Measurements from ENCODE around the gene SIX4. TPM values are rescaled to one million over a fixed set of nuclear protein-coding genes. Genes with fewer than 3 reads are reported as not detected.

Gene SIX4
- total RNA-seq, 5 donors from 2014 or later (not counting 1 experiment from before 2014, with no cell fraction given): 0.12 to 0.22 (median 0.13) TPM; not detected in 2

DNA sequence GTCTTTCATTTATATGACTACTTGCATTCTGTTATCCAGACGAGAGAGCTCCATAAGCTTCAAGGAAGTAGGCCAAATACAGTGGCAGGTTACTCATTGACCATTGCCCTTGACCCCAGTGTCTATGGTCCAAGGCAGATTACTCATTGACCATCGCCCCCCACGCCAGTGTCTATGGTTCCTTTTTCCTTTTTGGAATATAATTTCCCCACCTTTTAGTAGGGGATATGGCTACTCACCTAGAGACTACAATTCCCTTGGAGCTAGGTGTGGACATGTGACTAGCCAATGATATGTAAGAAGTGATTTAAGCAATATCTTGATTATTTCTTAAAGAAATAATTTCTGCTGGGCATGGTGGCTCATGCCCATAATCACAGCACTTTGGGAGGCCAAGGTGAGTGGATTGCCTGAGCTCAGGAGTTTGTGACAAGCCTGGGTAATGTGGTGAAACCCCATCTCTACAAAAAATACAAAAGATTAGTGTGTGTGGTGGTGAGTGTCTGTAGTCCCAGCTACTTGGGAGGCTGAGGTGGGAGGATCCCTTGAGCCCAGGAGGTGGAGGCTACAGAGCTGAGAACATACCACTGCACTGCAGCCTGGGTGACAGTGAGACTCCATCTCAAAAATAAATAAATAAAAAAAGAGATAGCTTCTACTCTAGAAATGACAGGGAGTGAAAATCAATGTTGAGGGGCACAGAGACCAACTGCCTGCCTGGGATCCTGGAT lies 32.6 kb downstream of the SIX4 start:
- no peak overlapping the region for H3K27ac ChIP-seq (ENCODE audit: low read length)
- CTCF ChIA-PET: interaction anchor here in 1 of 2 donors (0.6 kb wide), 1 partner anchor 10 kb away, joined by 28 read pairs; no protein-coding TSS in a partner anchor
- H3K27me3 Mint-ChIP-seq: peaks cover 9 to 11% of the 10 kb centered on the region in 2 donors

DNA sequence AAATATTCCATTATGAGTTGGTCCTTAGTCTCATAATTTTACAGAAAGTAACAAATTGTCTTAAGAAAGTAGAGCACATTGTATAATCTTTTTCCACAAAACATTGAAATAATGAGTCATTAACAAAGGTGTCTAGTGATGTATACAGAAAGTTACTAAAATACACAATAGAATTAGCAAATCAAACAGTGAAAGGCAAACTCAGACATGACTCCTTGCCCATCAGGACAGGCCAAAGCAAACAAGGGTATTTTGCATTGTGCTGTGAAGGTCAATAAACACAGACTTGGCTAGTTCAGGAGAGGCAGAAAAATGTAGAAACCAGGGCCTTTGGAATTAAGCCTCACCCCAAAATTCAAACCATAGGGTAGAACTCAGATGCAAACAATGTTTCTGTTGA lies 37.3 kb downstream of the SIX4 start:
- DNase-seq (no peak), ATAC-seq (replicated peaks in 1 of 4) (no peak)
- no peaks in the 10 kb centered on the region for H3K36me3 Mint-ChIP-seq
- POLR2A ChIA-PET: no interaction called here
- H3K27me3 ChIP-seq (replicated peaks in 1 of 2; ENCODE audit: control insufficient read depth in 2 of 2, extremely low read depth in 1 of 2, insufficient read depth in 2 of 2, low read length in 1 of 2): peaks cover 0 to 6% of the 10 kb centered on the region in 2 experiments
- no peaks in the 10 kb centered on the region for H3K9me3 Mint-ChIP-seq
- H3K9me3 ChIP-seq: no peaks in the 10 kb centered on the region
- peaks cover 9 to 12% of the 10 kb centered on the region in 2 donors for H3K27me3 Mint-ChIP-seq
- H3K4me1 Mint-ChIP-seq: no peaks in the 10 kb centered on the region
- no peaks in the 10 kb centered on the region for H3K36me3 ChIP-seq (ENCODE audit: control insufficient read depth in 2 of 2, extremely low read depth in 1 of 2, insufficient read depth in 1 of 2, low read length in 1 of 2)
- no peak overlapping the region for H3K27ac ChIP-seq (ENCODE audit: low read length)
- CTCF ChIA-PET: interaction anchor here in 1 of 2 donors (0.6 kb wide), 1 partner anchor 27 kb away, joined by 3 read pairs; no protein-coding TSS in a partner anchor
- no peaks in the 10 kb centered on the region for H3K4me1 ChIP-seq (ENCODE audit: control insufficient read depth in 1 of 2, extremely low read depth in 1 of 2, insufficient read depth in 2 of 2, low read length in 2 of 2)
- H3K27ac Mint-ChIP-seq: no peak overlapping the region
- H3K4me3 Mint-ChIP-seq: no peak overlapping the region
- H3K4me3 ChIP-seq (ENCODE audit: control insufficient read depth in 1 of 2, extremely low read depth in 1 of 2, low read length in 1 of 2): no peak overlapping the region

More for the DNA sequence above, 32.6 kb downstream of the SIX4 start:
- Mint-ChIP-seq H3K36me3 (no peaks in the 10 kb centered on the region), H3K9me3 (no peaks in the 10 kb centered on the region), H3K27ac (no peak overlapping the region), H3K4me1 (no peaks in the 10 kb centered on the region), H3K4me3 (no peak overlapping the region)
- Histone ChIP-seq H3K36me3 (ENCODE audit: control insufficient read depth in 2 of 2, extremely low read depth in 1 of 2, insufficient read depth in 1 of 2, low read length in 1 of 2) (no peaks in the 10 kb centered on the region), H3K27me3 (replicated peaks in 1 of 2; ENCODE audit: control insufficient read depth in 2 of 2, extremely low read depth in 1 of 2, insufficient read depth in 2 of 2, low read length in 1 of 2) (peaks cover 0 to 2% of the 10 kb centered on the region in 2 experiments), H3K9me3 (no peaks in the 10 kb centered on the region), H3K4me3 (ENCODE audit: control insufficient read depth in 1 of 2, extremely low read depth in 1 of 2, low read length in 1 of 2) (no peak overlapping the region), H3K4me1 (ENCODE audit: control insufficient read depth in 1 of 2, extremely low read depth in 1 of 2, insufficient read depth in 2 of 2, low read length in 2 of 2) (no peaks in the 10 kb centered on the region)
- ATAC-seq (replicated peaks in 1 of 4) (no peak), DNase-seq (no peak)
- WGBS (ENCODE audit: insufficient coverage): 40% methylated on average over 1 of the region's 3 CpGs
- POLR2A ChIA-PET: no interaction called here

DNA sequence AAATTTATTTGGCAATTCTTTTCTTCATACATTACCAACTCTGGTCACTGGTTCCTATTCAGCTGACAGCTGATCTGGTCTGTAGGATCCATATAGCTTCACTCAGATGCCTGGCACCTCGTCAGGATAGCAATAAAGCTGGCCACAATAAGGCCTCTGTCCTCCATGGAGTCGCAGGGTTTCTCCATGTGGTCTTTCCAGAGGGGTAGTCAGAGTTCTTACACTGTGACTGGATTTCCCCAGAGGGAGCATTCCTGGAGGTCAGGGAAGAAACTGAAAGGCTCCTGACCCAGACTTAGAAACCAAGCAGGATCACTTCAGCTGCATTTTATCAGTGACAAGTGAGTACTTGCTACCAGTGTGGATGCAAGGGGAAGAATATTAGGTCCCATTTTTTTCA lies 39.9 kb downstream of the SIX4 start:
- Mint-ChIP-seq H3K4me3 (no peak overlapping the region), H3K36me3 (no peaks in the 10 kb centered on the region), H3K27me3 (peaks cover 7 to 14% of the 10 kb centered on the region in 2 donors), H3K4me1 (no peaks in the 10 kb centered on the region), H3K9me3 (no peaks in the 10 kb centered on the region), H3K27ac (no peak overlapping the region)
- H3K4me1 ChIP-seq (ENCODE audit: control insufficient read depth in 1 of 2, extremely low read depth in 1 of 2, insufficient read depth in 2 of 2, low read length in 2 of 2): no peaks in the 10 kb centered on the region
- no peaks in the 10 kb centered on the region for H3K9me3 ChIP-seq
- WGBS (ENCODE audit: insufficient coverage): 61% methylated on average over 2 of the region's 2 CpGs
- CTCF ChIA-PET: no interaction called here
- no peak overlapping the region for H3K27ac ChIP-seq (ENCODE audit: low read length)
- ATAC-seq (replicated peaks in 1 of 4) (no peak), DNase-seq (no peak)
- POLR2A ChIA-PET: no interaction called here
- no peak overlapping the region for H3K4me3 ChIP-seq (ENCODE audit: control insufficient read depth in 1 of 2, extremely low read depth in 1 of 2, low read length in 1 of 2)
- H3K27me3 ChIP-seq (replicated peaks in 1 of 2; ENCODE audit: control insufficient read depth in 2 of 2, extremely low read depth in 1 of 2, insufficient read depth in 2 of 2, low read length in 1 of 2): peaks cover 0 to 6% of the 10 kb centered on the region in 2 experiments
- no peaks in the 10 kb centered on the region for H3K36me3 ChIP-seq (ENCODE audit: control insufficient read depth in 2 of 2, extremely low read depth in 1 of 2, insufficient read depth in 1 of 2, low read length in 1 of 2)

DNA sequence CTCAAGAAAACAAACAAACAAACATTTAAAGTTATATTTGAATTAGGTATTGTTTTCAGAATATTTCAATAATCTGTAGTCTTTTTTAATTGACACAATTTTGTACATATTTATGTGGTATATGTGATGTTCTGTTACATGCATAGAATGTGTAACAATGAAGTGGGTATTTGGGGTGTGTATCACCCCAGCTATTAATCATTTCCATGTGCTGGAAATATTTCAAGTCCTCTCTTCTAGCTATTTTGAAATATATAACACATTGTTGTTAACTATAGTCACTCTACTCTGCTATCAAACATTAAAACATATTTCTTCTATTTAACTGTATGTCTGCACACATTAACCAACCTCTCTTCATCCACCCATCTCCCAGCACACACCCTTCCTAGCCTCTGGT lies 42.9 kb downstream of the SIX4 start:
- H3K4me1 Mint-ChIP-seq: no peaks in the 10 kb centered on the region
- ChIA-PET CTCF (no interaction called here), POLR2A (no interaction called here)
- no peaks in the 10 kb centered on the region for H3K4me1 ChIP-seq (ENCODE audit: control insufficient read depth in 1 of 2, extremely low read depth in 1 of 2, insufficient read depth in 2 of 2, low read length in 2 of 2)
- no peak overlapping the region for H3K27ac Mint-ChIP-seq
- H3K36me3 ChIP-seq (ENCODE audit: control insufficient read depth in 2 of 2, extremely low read depth in 1 of 2, insufficient read depth in 1 of 2, low read length in 1 of 2): no peaks in the 10 kb centered on the region
- DNase-seq: no peak
- no peak for ATAC-seq (replicated peaks in 1 of 4)
- no peak overlapping the region for H3K4me3 Mint-ChIP-seq
- no peaks in the 10 kb centered on the region for H3K9me3 Mint-ChIP-seq
- H3K4me3 ChIP-seq (ENCODE audit: control insufficient read depth in 1 of 2, extremely low read depth in 1 of 2, low read length in 1 of 2): no peak overlapping the region
- no peaks in the 10 kb centered on the region for H3K36me3 Mint-ChIP-seq
- H3K27me3 ChIP-seq (replicated peaks in 1 of 2; ENCODE audit: control insufficient read depth in 2 of 2, extremely low read depth in 1 of 2, insufficient read depth in 2 of 2, low read length in 1 of 2): peaks cover 0 to 8% of the 10 kb centered on the region in 2 experiments
- no peaks in the 10 kb centered on the region for H3K9me3 ChIP-seq
- H3K27ac ChIP-seq (ENCODE audit: low read length): no peak overlapping the region
- peaks cover 11 to 14% of the 10 kb centered on the region in 2 donors for H3K27me3 Mint-ChIP-seq

DNA sequence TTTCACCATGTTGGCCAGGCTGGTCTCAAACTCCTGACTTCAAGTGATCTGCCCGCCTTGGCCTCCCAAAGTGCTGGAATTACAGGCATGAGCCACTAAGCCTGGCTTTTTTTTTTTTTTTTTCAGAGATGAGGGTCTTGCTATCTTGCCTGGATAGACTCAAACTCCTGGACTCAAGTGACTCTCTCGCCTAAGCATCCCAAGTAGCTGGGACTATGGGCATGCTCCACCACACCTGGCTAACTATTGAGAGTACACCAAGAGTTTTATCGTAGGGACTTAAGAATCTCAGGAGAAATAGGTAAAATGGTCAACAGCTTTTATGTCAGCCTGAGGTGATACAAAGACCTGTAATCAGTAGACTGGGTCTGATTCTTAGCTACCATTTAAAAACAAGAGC lies 43.6 kb downstream of the SIX4 start:
- Histone ChIP-seq H3K27ac (ENCODE audit: low read length) (no peak overlapping the region), H3K36me3 (ENCODE audit: control insufficient read depth in 2 of 2, extremely low read depth in 1 of 2, insufficient read depth in 1 of 2, low read length in 1 of 2) (no peaks in the 10 kb centered on the region), H3K27me3 (replicated peaks in 1 of 2; ENCODE audit: control insufficient read depth in 2 of 2, extremely low read depth in 1 of 2, insufficient read depth in 2 of 2, low read length in 1 of 2) (peaks cover 0 to 8% of the 10 kb centered on the region in 2 experiments), H3K4me1 (ENCODE audit: control insufficient read depth in 1 of 2, extremely low read depth in 1 of 2, insufficient read depth in 2 of 2, low read length in 2 of 2) (no peaks in the 10 kb centered on the region), H3K9me3 (no peaks in the 10 kb centered on the region), H3K4me3 (ENCODE audit: control insufficient read depth in 1 of 2, extremely low read depth in 1 of 2, low read length in 1 of 2) (no peak overlapping the region)
- H3K9me3 Mint-ChIP-seq: no peaks in the 10 kb centered on the region
- H3K36me3 Mint-ChIP-seq: no peaks in the 10 kb centered on the region
- H3K27ac Mint-ChIP-seq: no peak overlapping the region
- ChIA-PET CTCF (no interaction called here), POLR2A (no interaction called here)
- no peak overlapping the region for H3K4me3 Mint-ChIP-seq
- H3K27me3 Mint-ChIP-seq: peaks cover 17 to 18% of the 10 kb centered on the region in 2 donors
- no peak for ATAC-seq (replicated peaks in 1 of 4)
- DNase-seq: no peak
- WGBS (ENCODE audit: insufficient coverage): 100% methylated on average over 1 of the region's 3 CpGs
- H3K4me1 Mint-ChIP-seq: no peaks in the 10 kb centered on the region

DNA sequence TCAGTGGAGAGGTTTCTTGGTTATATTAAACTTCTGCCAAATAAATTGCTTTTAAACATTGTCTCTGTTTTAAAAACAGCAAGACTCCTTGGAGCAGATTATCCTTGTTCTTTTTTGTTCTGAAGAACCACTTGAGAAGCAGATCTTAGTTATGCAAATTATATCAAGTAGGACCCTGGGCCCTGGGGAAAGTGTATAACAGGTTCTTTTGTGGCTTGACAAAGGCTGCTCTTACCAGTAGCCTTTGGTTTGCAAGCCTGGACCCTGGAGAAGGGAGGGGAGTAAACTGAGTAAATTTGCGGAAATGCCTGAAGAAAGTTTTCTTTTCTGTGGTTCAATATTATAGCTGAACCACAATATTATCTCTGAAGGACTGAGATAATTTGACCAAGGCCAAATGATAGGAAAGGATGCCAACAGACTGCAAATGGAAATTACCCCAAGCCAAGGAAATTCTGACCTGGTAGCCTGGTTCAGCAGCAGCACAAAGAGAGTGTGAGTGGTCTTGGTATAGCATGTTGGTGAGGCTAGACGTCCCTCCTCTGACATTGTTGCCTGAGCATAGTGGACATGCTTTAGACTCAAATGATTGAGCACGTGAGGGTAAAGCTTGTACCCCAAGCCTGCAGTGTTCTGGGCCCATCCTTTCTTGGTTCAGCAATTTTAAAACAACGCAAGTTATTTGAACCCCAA lies 44.4 kb downstream of the SIX4 start:
- no peaks in the 10 kb centered on the region for H3K4me1 Mint-ChIP-seq

More for the DNA sequence above, 44.4 kb downstream of the SIX4 start:
- Mint-ChIP-seq H3K27ac (no peak overlapping the region), H3K9me3 (no peaks in the 10 kb centered on the region), H3K27me3 (peaks cover 17 to 18% of the 10 kb centered on the region in 2 donors), H3K36me3 (no peaks in the 10 kb centered on the region), H3K4me3 (no peak overlapping the region)
- Histone ChIP-seq H3K4me1 (ENCODE audit: control insufficient read depth in 1 of 2, extremely low read depth in 1 of 2, insufficient read depth in 2 of 2, low read length in 2 of 2) (no peaks in the 10 kb centered on the region), H3K27me3 (replicated peaks in 1 of 2; ENCODE audit: control insufficient read depth in 2 of 2, extremely low read depth in 1 of 2, insufficient read depth in 2 of 2, low read length in 1 of 2) (peaks cover 0 to 4% of the 10 kb centered on the region in 2 experiments), H3K36me3 (ENCODE audit: control insufficient read depth in 2 of 2, extremely low read depth in 1 of 2, insufficient read depth in 1 of 2, low read length in 1 of 2) (no peaks in the 10 kb centered on the region), H3K27ac (ENCODE audit: low read length) (no peak overlapping the region), H3K4me3 (ENCODE audit: control insufficient read depth in 1 of 2, extremely low read depth in 1 of 2, low read length in 1 of 2) (no peak overlapping the region), H3K9me3 (no peaks in the 10 kb centered on the region)
- POLR2A ChIA-PET: no interaction called here
- no peak for ATAC-seq (replicated peaks in 1 of 4)
- CTCF ChIA-PET: no interaction called here
- 50% methylated on average over 1 of the region's 4 CpGs for WGBS (ENCODE audit: insufficient coverage)
- no peak for DNase-seq

Data from T-cell (primary cell).